ENCODE data around the gene ZNF488.

DNA sequence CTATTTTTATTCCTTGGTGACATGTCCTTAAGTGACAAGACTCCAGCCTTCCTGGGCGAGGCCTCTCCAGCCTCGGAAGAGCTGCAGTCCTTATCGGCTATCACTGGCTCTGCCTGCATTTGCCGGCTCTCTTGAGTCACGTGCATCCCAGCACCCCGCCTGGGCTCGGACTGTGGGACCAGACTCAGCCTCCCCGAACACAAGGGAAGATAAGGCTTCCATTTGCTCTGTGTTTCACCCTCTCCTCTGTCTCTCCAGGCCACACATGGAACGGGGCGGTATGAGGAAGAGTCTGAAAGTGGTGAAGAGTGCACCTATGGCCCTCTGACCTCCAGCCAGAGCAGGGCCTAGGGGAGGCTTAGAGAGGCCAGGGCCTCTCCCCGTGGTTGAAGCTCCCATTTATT, 57.2 kb downstream of the ZNF488 start:
- TF ChIP-seq, protein P1, sequence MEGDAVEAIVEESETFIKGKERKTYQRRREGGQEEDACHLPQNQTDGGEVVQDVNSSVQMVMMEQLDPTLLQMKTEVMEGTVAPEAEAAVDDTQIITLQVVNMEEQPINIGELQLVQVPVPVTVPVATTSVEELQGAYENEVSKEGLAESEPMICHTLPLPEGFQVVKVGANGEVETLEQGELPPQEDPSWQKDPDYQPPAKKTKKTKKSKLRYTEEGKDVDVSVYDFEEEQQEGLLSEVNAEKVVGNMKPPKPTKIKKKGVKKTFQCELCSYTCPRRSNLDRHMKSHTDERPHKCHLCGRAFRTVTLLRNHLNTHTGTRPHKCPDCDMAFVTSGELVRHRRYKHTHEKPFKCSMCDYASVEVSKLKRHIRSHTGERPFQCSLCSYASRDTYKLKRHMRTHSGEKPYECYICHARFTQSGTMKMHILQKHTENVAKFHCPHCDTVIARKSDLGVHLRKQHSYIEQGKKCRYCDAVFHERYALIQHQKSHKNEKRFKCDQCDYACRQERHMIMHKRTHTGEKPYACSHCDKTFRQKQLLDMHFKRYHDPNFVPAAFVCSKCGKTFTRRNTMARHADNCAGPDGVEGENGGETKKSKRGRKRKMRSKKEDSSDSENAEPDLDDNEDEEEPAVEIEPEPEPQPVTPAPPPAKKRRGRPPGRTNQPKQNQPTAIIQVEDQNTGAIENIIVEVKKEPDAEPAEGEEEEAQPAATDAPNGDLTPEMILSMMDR (conservative IDR thresholded peaks at IDR 0.05 in 1 of 2, IDR thresholded peaks at IDR 0.05 in 1 of 2; ENCODE audit: low read depth in 1 of 2, low read length in 2 of 2), result no peak
- TF ChIP-seq EZH2 (IDR thresholded peaks at IDR 0.05; ENCODE audit: low read length, missing control alignments), result no peak
